HepG2 (cell line): ENCODE measurements around the gene DCAF8. TPM values are rescaled to one million over a fixed set of nuclear protein-coding genes. Genes with fewer than 3 reads are reported as not detected.

Experiments
- ARID3A ChIP-seq: IDR thresholded peaks from 2 replicates; pipeline ENCODE4 v1.6.1; 2012; ENCODE audit warnings: low read depth, low read length, improper control_type of control experiment
- CEBPB ChIP-seq: IDR thresholded peaks from 2 replicates; pipeline ENCODE4 v1.6.1; 2011; ENCODE audit warnings: low read depth, low read length, improper control_type of control experiment, borderline replicate concordance
- DNMT1 ChIP-seq: sonication (generic); formaldehyde crosslinking; IDR thresholded peaks from 2 replicates; pipeline ENCODE4 v1.5.1; 2020; ENCODE audit warnings: mild to moderate bottlenecking, missing genetic modification reagents
- ELK4 ChIP-seq: sonication (generic); formaldehyde crosslinking; IDR thresholded peaks from 2 replicates; pipeline ENCODE4 v1.9.0; 2021; ENCODE audit warnings: missing genetic modification reagents, borderline replicate concordance
- FOXA3 ChIP-seq: IDR thresholded peaks from 2 replicates; pipeline ENCODE4 v1.6.1; 2016; ENCODE audit warnings: missing genetic modification reagents, missing compliant biosample characterization
- FOXM1 ChIP-seq: sonication (generic); formaldehyde crosslinking; IDR thresholded peaks from 2 replicates; pipeline ENCODE4 v1.5.0; 2020; ENCODE audit warnings: missing genetic modification reagents
- FOXO1 ChIP-seq: sonication (generic); formaldehyde crosslinking; IDR thresholded peaks from 2 replicates; pipeline ENCODE4 v1.4.0; 2020; ENCODE audit warnings: missing genetic modification reagents
- FOXP1 ChIP-seq, 2 experiments: fragments of 450-650 bp in 1 of 2; IDR thresholded peaks; 2 replicates each; pipeline ENCODE4 v1.6.1; 2017 to 2018; ENCODE audit warnings: antibody characterized with exemption in 1 of 2
- GFI1 ChIP-seq: sonication (generic); formaldehyde crosslinking; IDR thresholded peaks from 2 replicates; pipeline ENCODE4 v1.5.0; 2020; ENCODE audit warnings: missing genetic modification reagents, mild to moderate bottlenecking, borderline replicate concordance
- KDM5A ChIP-seq: fragments of 200-600 bp; sonication (generic); IDR thresholded peaks from 2 replicates; pipeline ENCODE4 v1.7.0; 2018; ENCODE audit warnings: antibody characterized with exemption, mild to moderate bottlenecking, low read length, borderline replicate concordance
- LCORL ChIP-seq, 2 experiments: fragments of 450-650 bp in 1 of 2; sonication (generic) in 1 of 2; formaldehyde crosslinking in 1 of 2; IDR thresholded peaks; 2 replicates each; pipeline versions ENCODE4 v1.5.0 to v1.6.1; 2017 to 2020; ENCODE audit warnings: antibody characterized with exemption in 1 of 2, missing genetic modification reagents in 1 of 2
- MAX ChIP-seq: IDR thresholded peaks from 2 replicates; pipeline ENCODE4 v1.6.1; 2012; ENCODE audit warnings: inconsistent platforms
- MXD3 ChIP-seq: IDR thresholded peaks from 2 replicates; pipeline ENCODE4 v1.6.1; 2016; ENCODE audit warnings: mild to moderate bottlenecking, missing biosample characterization, missing genetic modification reagents
- PPARG ChIP-seq: conservative IDR thresholded peaks from 2 replicates; pipeline ENCODE4 v1.6.1; 2016; ENCODE audit warnings: missing biosample characterization, missing genetic modification reagents
- PREB ChIP-seq: sonication (generic); formaldehyde crosslinking; IDR thresholded peaks from 2 replicates; pipeline ENCODE4 v1.4.0; 2020; ENCODE audit warnings: missing genetic modification reagents
- RELA ChIP-seq: sonication (generic); formaldehyde crosslinking; IDR thresholded peaks from 2 replicates; pipeline ENCODE4 v1.4.0; 2020; ENCODE audit warnings: missing genetic modification reagents
- SIX1 ChIP-seq: sonication (generic); formaldehyde crosslinking; IDR thresholded peaks from 2 replicates; pipeline ENCODE4 v1.4.0; 2020; ENCODE audit warnings: missing genetic modification reagents, borderline replicate concordance
- TEF ChIP-seq: sonication (generic); formaldehyde crosslinking; IDR thresholded peaks from 2 replicates; pipeline ENCODE4 v1.5.0; 2020; ENCODE audit warnings: missing genetic modification reagents
- TIGD3 ChIP-seq: sonication (generic); formaldehyde crosslinking; IDR thresholded peaks from 2 replicates; pipeline ENCODE4 v1.5.1; 2020; ENCODE audit warnings: mild to moderate bottlenecking, missing genetic modification reagents, borderline replicate concordance
- ZFY ChIP-seq: sonication (generic); formaldehyde crosslinking; IDR thresholded peaks from 2 replicates; pipeline ENCODE4 v1.4.0; 2020; ENCODE audit warnings: missing genetic modification reagents
- ZNF225 ChIP-seq: sonication (generic); formaldehyde crosslinking; IDR thresholded peaks from 2 replicates; pipeline ENCODE4 v1.4.0; 2020; ENCODE audit warnings: mild to moderate bottlenecking, missing genetic modification reagents
- ZNF570 ChIP-seq: sonication (generic); formaldehyde crosslinking; IDR thresholded peaks from 2 replicates; pipeline ENCODE4 v1.4.0; 2020; ENCODE audit warnings: mild to moderate bottlenecking, missing genetic modification reagents, borderline replicate concordance
- ZNF670 ChIP-seq: sonication (generic); formaldehyde crosslinking; IDR thresholded peaks from 2 replicates; pipeline ENCODE4 v1.8.0; 2022; ENCODE audit warnings: mild to moderate bottlenecking, missing genetic modification reagents, borderline replicate concordance
- polyA plus RNA-seq, 8 experiments: library from polyadenylated mRNA; depleted of rRNA in 3 of 8; stranded (reverse) in 7 of 8; unstranded in 1 of 8; fragments of >200 nt; fragmentation: Illumina TruSeq in 4 of 8; extraction: Trizol in 4 of 8; gene quantifications; 2 replicates each; pipeline versions ENCODE4 v1.2.1 to v1.2.3, GENCODE V29; 2011 to 2016; ENCODE audit warnings: low read depth in 4 of 8, missing spikeins in 1 of 8, mixed read lengths in 1 of 8; ENCODE audit not compliant: insufficient read depth in 1 of 8
- total RNA-seq, 5 experiments: library from RNA; depleted of rRNA; stranded (reverse); fragments of >200 nt; fragmentation: Illumina TruSeq; extraction: Trizol; gene quantifications; 2 replicates each; pipeline ENCODE4 v1.2.3, GENCODE V29; 2016; ENCODE audit warnings: low read depth in 1 of 5

DCAF8 gene
- total and polyA plus RNA-seq, 2 of the 13 experiments (the other 11 are each of a cell fraction or from before 2014, with no cell fraction given) = 73.4 to 79.8 TPM

- TF ChIP-seq GFI1 (CRISPR knock-in tag) = no peak; the same call in 1 of the 2 replicates
- TF ChIP-seq TEF (CRISPR knock-in tag) = peak; percentile 98
- TF ChIP-seq LCORL (IDR thresholded peaks at IDR 0.05) = no peak
- 0 out of 2 replicates have a peak, but pooled peaks have one; percentile 11 for TF ChIP-seq LCORL (CRISPR knock-in tag; IDR thresholded peaks at IDR 0.05)
- no peak for TF ChIP-seq RELA (CRISPR knock-in tag)
- no peak for TF ChIP-seq ELK4
- TF ChIP-seq ZNF225 (CRISPR knock-in tag) = no peak
- no peak for TF ChIP-seq KDM5A
- no peak for TF ChIP-seq TIGD3
- TF ChIP-seq SIX1 = no peak
- TF ChIP-seq ZFY (CRISPR knock-in tag) = no peak
- no peak for TF ChIP-seq FOXM1
- peak; percentile 93 for TF ChIP-seq CEBPB
- no peak for TF ChIP-seq FOXP1 (IDR thresholded peaks at IDR 0.05)
- TF ChIP-seq FOXP1 (CRISPR knock-in tag; IDR thresholded peaks at IDR 0.05) = peak; percentile 39; the same call in 1 of the 2 replicates
- no peak for TF ChIP-seq ZNF670 (CRISPR knock-in tag)
- 0 out of 2 replicates have a peak, but pooled peaks have one; percentile 43 for TF ChIP-seq PPARG
- TF ChIP-seq FOXO1 (CRISPR knock-in tag) = no peak
- no peak for TF ChIP-seq ZNF570 (CRISPR knock-in tag)
- no peak for TF ChIP-seq MXD3 (CRISPR knock-in tag)
- TF ChIP-seq PREB (CRISPR knock-in tag) = no peak
- TF ChIP-seq FOXA3 (CRISPR knock-in tag) = peak; percentile 80
- no peak for TF ChIP-seq DNMT1
- TF ChIP-seq ARID3A = peak; percentile 55; the same call in 1 of the 2 replicates
- TF ChIP-seq MAX = no peak
Measured at GRCh38 chr1:160251687-160252526, 10.4 kb downstream of the DCAF8 start (continued).
